ENCODE data around the gene NYAP2. TPM values are rescaled to one million over a fixed set of nuclear protein-coding genes. Genes with fewer than 3 reads are reported as not detected.

NYAP2 gene
- total RNA-seq, 1 donor from 2014 or later = 1.5 TPM

DNA sequence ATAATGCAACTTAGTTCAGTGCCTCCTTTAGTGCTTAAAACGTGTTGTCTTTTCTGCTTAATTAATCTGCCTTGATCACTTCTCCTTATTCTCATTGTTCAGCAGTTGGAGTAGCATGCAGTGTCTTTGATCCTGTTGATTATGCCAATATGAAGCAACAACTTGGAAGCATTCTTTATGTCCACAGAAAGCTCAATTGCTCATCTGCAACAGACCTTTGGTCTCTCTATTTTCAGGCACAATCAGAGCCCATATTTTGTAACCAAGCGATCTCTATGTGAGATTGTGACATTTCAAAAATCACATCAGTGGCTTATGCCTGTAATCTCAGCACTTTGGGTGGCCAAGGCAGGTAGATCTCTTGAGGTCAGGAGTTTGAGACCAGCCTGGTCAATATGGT is 217.3 kb downstream of the NYAP2 start:
- no peak for DNase-seq (ENCODE audit: low spot score)

DNA sequence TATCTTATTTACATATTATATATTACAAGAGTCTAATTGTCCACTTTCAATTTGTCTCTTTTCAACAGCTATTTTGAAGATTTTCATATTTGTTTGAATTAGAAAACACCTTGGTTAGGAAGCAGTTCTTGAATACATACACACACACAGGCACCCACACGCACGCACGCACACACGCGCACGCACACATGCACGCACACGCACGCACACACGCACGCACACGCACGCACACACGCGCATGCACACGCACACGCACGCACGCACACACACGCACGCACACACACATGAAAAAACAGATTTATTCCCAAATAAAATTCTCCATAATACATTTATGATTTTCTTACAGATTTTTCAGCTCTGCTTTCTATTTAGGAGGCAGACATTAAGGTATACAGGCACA is 220.7 kb downstream of the NYAP2 start:
- no peak for DNase-seq (ENCODE audit: low spot score)

DNA sequence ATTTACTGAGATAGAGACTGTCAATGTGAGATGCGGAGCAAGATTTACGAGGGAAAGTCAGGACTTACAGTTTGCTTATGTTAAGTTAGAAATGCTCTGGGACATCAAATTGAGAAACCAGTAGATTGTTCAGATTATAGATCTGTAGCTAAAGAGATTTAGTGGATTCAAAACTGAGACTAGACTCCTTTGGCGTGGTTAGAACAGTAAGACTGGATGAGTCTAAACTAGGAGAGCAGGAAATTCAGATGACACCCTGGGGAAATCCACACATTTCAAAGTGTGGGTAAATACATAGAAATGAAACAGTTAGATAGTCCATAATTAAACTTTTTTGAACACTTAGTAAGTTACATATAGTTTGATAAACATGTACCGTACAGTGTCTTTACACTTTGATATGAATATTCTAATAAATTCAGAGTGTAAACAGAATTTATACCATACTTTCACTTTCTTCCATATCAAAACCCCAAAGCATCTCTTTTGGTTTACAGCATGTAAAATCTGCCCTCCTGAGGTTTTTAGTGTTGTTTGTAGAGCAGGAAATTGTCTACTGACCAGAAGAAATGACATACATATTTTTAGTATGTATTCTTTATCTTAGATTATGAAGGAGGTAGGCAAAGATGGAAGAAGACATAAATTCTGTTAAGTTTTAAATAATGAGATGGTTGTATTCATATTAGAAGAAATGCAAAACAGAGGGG is 231.5 kb downstream of the NYAP2 start:
- no peak for DNase-seq (ENCODE audit: low spot score)

DNA sequence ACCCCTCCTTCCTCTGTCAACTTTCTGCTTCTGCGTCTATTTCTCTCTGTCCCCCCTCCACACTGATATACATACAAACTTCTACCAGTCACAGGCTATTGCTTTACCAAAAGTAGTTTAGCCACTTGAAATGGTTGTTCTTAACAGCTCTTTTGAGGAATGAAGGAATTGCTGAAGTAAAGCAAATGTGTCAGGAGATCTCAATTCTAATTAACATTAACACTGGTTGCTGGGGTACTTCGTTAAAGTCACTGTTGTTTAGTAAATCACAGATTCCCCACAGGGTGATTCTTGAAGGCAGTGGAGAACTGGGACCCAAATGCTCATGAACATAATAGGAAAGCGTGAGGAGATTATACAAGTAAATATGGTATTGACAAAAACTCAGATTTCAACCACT is 232.8 kb downstream of the NYAP2 start:
- DNase-seq (ENCODE audit: low spot score) = no peak

DNA sequence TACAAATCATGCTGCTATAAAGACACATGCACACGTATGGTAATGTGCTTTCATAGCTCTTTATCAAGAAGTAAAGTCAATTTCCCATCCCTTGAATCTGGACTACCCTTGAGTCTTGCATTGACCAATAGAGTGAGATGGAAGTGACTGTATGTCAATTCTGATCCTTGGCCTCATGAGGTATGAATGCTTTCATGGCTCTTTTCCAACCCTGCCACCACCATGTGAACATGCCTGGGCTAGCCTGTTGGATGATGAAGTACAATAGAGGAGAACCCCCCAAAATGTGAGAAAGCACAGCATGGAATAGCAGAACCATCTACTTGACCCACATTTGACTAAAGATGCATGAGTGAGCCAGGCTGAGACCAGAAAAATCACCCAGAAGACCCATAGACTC is 237.0 kb downstream of the NYAP2 start:
- DNase-seq (ENCODE audit: low spot score) = no peak

DNA sequence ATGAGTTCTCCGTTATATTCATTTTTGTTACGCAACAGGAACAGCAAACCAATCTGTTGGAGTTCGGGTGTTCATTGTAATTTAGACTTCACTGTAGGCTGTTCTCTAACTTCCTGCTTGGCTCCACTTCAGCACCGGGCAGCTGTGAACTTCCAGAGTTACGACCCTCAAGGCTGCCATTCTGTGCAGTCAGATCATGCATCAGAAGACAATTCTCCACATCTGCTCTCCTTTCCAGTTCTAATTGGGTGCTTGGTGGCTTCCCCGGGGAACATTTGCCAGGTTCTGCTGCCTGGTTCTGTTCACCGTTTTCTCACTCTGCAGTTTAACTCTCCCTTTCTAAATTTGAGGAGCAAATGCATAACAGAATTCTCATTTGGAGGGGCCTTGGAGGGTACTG is 237.7 kb downstream of the NYAP2 start:
- DNase-seq (ENCODE audit: low spot score) = no peak

DNA sequence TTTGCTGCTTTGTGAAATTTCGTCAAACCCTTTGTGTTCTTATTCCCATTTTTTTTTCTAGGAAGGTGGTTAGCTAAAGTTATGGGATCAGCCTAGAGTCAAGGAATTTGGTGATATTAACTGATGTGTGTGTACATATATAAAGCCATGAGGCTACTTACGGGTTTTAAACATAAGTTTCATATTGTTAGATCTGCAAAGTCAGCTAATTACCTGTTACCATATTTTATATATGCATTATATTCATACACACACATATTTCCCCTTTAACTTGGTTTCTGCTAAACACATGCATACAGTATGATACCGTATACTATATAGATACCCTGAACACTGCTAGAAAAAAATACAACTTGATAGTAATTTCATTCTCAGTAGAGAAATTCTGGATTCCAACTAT is 241.0 kb downstream of the NYAP2 start:
- DNase-seq (ENCODE audit: low spot score) = no peak

DNA sequence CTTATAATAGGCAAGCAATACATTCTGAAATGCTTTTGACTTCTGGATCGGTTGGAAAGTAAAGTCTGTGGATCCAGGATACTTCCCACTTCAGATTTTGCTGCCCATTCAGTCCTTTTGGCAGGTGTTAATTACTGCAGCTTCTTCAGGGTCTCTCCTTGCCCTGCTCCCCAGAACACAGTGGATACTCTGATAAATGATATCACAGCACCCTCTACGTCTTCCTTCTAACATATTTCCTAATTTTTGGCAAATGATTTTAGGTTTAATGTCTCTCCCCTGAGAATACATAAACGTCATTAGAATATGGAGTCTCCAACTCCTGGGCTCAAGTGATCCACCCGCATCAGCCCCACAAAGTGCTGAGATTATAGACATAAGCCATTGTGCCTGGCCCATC is 249.8 kb downstream of the NYAP2 start:
- no peak for DNase-seq (ENCODE audit: low spot score)

DNA sequence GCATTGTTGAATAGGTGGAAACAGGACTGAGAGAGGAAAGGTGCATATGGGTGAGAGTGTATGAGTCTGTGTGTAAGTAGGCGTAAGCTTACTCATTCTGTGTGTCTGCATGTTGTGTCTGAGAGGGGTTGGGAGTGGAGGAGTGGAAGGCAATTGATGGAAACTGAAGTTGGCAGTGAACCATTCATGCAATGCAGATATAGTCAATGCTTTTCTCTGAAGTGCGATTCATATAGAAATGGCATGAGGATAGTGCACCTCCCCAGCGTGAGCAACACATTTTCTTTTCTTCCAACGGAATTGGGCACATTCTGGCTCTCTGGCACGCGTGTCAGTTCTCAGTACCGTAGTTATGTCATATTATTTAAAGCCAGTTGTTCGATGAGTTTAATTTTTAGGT is 250.5 kb downstream of the NYAP2 start:
- DNase-seq (ENCODE audit: low spot score) = no peak

DNA sequence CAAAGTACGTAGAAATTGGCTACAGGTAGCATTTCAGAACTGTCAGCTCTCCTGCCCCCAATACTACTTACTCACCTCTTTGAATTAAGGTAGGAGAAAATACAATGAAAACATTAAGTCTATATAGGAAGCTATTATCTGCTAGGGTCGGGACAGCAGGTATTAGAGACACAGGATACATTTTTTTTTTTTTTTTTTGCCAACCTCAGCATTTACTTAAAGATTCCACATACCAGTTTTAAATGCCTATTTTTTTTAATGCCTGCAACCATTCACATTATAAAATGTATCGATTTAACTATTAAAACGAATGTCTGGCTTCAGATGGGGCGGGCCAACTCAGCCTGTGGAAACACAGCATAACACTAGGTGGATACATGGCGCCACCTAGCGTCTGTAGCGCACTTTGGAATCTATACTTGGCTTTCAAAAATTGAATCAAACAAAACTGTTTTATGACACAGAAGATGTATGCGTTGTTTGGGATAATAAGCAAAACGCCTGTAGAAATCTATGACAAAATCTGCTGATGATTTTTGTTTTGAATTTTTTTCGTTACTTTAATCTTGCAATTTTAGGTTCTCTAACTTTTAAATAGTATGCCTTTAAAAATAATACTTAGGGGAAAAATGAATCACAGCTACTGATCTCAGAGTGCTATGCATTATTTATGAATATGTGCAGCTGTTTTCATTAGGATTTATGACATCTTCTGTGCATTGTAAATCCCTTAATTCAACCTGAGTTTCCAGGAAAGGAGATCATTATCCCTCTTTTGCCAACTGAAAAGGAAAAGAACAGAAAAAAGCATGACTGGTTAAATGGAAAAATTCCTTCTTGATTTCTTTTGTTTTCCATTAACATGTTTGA is 261.0 kb downstream of the NYAP2 start:
- DNase-seq (ENCODE audit: low spot score) = peak; percentile 73

DNA sequence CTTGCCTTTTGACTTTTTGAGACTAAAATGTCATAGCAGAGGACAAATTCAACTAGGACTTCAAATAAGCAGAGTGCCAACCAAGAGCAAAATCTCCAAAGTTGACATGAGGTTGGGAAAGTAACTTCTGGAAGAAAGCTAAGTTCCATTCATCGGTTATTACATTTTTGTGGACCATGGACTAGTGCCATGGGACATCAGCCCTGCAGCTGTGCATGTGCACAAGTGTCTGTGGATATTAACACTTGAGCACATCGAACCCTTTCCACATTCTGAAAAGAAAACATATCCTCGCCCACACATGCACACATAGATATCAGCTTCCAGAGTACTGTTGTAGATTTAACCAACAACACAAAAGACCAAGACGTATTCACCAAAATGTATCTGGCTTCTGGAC is 262.6 kb downstream of the NYAP2 start:
- no peak for DNase-seq (ENCODE audit: low spot score)

DNA sequence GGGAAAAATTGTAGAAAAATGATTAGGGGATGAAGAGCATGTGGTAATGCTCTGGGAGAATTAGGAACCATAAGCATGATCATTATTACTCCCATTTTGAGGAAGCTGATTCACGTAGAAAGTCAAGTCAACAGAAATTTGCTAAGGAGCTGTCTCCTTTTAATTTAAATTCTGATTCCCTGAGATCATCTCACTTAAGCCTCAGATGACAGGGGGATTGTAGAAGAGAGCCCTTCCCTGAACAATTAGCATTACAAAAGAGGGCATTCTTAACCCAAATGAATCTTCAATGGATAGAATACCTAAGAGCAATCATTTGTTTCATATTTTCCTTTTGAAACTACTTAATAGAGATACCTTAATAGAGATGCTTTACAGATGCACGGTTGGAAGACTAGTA is 267.9 kb downstream of the NYAP2 start:
- no peak for DNase-seq (ENCODE audit: low spot score)

DNA sequence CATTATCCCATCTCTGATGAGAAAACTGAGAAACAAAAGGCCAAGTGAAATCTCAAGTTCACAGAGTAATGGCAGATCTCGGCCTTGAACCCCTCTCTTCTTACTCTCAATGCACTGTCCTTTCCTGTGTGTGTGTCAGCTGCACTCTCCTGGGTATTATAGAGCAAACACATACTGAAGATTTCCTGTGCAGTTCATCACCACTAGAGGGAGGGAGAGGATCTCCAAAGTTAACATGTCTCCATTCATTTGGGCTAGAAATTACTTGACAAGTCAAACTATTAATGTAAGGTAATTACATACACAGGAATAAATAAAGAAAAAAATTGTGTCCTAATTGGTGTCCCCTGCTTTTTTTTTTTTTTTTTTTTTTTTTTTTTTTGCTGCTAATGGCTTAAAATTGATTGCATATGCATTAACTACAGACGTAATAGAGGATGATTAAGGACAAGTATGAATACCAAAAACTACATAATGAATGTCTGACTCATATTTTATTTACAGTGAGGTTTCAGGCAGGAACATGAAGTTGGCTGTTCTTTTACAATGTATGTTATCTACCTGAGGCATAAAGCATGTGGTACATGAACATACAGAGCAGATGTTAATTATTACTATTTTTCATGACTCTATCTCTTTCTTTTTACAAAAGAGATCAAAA is 269.2 kb downstream of the NYAP2 start:
- DNase-seq (ENCODE audit: low spot score) = no peak

DNA sequence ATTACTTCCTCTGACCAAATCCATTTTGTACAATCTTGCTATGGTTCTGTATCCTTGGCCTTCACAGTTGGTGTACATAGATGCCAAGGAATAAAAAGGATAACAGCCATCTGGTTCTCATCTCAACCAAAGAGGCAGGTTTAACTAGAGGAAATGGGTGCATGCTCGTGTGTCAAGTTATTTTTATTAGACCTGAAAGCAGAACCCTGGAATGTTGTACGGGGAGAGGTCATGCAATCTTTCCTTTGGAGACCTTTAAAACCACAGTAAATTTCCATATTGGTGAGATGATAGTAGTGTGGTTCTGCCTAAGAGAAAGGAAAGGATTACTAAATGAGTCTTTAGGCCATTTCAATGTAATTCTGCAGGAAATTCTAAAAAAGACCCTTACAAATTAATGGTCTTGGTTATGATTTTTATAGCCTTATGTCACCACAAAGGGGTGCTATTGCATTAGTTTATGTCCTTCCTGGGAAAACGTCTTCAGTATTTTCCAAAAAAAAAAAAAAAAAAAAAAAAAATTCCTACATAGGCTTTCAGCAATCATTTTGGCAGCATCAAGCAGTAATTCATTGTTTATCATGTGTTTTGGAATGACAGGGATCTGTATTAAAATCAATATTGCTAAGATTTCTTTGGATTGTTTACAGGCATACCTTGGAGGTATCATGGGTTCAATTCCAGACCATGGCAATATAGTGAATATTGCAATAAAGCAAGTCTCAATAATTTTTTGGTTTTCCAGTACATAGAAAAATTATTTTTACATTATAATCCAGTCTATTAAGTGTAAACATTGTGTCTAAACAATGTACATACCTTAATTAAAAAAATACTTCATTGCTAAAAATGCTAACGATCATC is 270.8 kb downstream of the NYAP2 start:
- DNase-seq (ENCODE audit: low spot score) = no peak

DNA sequence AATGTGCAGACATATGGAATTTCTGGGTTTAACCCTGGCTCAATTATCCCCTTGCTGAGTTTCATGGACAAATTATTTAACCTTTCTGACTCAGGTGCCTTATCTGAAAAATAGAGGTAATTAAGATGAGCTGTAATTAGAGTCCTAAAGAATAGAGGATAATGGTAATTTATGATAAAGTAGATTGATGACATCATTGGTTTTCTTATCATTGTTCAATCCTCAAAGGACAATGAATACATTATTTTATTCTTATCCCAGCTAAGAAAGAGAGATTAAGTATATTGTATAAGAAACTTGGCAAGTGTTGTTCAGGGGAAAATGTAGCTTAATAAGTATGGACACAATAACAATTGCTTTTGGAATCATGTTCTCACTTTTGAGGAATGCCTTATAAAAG is 279.3 kb downstream of the NYAP2 start:
- DNase-seq (ENCODE audit: low spot score) = no peak

DNA sequence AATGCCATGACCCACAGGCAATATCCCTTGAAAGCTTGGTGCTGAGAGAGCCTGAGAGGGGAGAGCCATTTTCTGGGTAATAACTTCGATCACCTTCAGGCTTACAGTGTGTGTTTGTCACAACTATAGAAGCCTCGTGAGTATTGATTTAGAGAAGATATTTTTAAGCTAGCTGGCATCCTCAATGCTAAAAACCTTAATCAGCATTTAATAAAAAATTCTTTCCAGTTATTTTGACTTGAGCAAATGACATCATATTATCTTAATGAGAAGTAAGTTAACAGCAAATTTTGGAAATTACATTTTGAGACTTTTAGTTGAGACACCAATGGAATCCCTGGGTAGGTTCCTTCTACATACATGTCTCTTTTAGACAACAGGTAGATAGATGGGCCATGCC is 283.7 kb downstream of the NYAP2 start:
- no peak for DNase-seq (ENCODE audit: low spot score)

DNA sequence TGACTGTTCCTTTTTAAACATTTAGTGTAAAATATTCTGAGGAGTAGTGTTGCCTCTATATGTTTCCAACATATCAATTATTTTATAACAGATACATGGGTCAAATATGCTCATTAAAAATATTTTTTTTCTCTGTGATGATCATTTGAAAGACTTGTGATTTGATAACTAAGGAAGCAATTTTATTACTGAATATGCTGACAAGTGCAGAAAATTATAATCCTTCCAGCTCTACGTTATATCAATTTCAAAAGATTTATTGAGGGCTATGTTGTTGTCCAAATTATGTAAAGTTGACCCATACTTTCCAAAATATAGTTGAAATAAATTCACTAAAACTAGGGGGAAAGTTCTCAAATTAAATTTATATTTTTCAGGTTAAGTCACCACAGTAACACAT is 290.6 kb downstream of the NYAP2 start:
- no peak for DNase-seq (ENCODE audit: low spot score)

DNA sequence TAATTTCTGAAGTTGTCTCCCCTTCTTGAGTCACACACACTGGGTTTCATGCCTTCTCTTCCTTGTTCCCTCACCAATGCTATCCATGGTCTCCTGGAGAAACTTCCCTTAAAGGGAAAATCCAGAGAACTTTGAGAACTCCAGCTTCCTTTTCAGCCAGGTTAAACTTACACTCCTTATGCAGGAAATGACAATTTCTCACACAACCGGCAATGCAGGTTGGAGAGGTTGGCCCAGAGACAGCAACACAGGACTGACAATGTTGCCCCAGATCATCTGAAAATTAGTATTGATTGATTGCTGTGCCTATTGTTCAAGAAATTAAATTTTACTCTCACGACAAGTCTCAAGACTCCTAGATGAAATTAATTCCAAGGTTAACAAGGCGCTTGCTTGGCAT is 292.2 kb downstream of the NYAP2 start:
- DNase-seq (ENCODE audit: low spot score) = peak; percentile 42

DNA sequence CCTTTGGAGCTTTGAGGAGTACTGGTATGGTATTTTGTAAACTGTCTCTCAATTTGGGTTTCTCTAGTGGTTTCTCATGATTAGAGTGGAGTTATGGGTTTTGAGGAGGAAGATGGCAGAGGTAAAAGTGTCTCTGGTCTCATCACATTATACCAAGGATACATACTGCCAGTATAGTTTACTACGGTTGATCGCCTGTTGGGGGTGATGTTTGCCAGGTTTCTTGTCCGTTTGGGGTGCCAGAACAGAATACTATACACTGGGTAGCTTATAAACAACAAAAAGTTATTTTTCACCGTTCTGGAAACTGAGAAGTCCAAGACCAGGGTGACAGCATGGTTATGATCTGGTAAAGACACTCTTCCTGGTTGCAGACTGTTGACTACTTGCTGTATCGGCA is 293.7 kb downstream of the NYAP2 start:
- no peak for DNase-seq (ENCODE audit: low spot score)

DNA sequence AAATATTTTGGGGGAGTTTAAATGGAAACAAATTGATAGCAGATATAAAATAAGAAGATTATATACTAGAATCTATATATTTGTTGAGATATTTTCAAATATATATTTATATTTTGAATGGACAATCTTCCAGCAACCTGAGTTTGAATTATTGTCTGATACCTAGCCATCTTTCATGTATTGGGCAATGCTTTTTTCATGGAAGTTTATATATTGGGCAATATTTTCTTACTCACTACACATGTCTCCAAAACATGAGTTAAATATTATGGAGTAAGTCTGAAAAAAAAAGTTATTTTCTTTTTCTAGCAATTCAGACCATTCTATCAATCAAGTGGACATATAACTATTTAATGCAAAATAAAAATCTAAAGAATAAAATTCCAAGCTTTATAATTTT is 295.2 kb downstream of the NYAP2 start:
- no peak for DNase-seq (ENCODE audit: low spot score)

DNA sequence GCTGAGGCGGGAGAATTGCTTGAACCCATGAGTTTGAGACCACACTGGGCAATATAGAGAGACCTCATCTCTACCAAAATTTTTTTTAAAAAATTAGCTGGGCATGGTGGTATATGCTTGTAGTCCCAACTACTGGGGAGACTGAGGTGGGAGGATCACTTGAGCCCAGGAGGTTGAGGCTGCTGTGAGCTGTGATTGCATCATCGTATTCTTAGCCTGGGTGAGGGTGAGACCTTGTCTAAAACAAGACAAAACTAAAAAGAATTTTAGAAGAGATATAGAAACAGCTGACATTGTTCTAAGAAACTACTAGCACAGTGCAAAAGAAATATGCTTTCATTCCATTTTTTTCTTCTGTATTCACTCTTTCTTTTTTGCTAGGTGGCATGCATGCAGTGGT is 298.4 kb downstream of the NYAP2 start:
- no peak for DNase-seq (ENCODE audit: low spot score)

Data from ureter (tissue), 1 donor.